CD4-positive, alpha-beta T cell treated with Interleukin-6 at 100 ng/mL for 8 hours (primary cell): ENCODE results near the gene CATSPERB.
A peak's percentile ranks its signal among the peaks of the same experiment; 100 is the strongest.
"Not testable (repeated sequence)": the region's sequence is repeated elsewhere in the genome, so short reads cannot be mapped to it uniquely, and the experiment has no call there.

ENCODE experiments used
- DNase-seq: peaks from one replicate; pipeline ENCODE4 v3.0.0-alpha.2; 2020; ENCODE audit warnings: mixed read lengths, low spot score

Gene CATSPERB

DNA sequence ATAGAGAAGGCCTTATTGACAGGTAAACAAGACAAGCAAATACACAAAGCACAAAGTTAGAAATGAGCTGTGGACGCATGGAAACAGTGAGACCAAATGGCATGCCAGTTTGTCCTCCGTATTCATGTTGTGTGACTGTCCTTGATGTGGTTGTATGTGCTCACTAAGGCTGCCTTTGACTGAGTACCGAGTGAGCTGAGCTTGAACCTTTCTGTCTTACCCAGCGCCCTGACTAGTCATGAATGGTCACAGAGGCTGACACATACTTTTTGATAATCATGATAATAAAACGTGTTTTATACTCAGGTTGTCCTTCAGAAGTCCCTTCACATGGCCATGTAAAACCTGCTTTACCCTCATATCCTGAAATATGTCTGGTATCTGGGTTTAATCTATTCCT, 553 bp upstream of the CATSPERB start:
- DNase-seq = no peak

DNA sequence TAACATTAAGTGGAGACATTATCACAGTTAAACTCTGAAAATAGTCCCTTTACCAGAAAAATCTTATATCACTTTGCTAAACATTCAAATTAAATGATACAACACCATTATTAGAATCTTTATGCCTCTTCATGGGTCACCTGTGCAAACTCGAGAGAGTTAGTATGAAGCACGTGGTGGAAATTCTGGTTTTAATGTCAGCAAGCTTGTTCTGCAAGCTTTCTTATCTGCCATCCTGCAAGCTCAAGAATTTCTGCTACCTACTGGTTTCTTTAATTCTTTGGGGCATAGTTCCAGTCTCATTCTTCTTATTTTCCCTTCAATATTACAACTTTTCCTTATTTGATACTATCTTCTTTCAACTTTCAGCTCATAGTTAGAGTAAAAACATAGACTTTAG, 868 bp downstream of the CATSPERB start:
- no peak for DNase-seq

- DNase-seq = no peak
Measured at GRCh38 chr14:91729756-91730155, 2.1 kb downstream of the CATSPERB start.

DNA sequence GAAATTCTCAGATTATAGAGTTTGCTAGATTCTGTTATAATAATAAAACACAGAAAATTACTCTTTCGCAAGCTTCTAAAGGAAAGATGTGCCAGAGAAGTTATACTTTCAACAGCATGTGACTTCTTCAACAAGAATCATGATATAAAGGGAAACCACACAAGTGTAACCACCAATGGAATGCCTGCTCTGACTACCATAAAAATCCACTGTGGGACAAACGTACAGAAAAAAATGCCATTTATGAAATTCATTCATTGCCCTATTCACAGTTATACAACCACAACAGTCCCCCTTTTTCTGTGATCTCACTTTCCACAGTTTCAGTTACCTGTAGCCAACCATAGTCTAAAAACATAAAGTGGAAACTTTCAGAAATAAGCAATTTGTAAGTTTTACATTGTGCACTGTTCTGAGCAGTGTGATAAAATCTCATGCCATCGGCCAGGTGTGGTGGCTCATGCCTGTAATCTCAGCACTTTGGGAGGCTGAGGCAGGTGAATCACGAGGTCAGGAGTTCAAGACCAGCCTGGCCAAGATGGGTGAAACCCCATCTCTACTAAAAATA, 3.2 kb downstream of the CATSPERB start:
- DNase-seq = no peak

- no peak for DNase-seq
Measured at GRCh38 chr14:91727121-91727520, 4.8 kb downstream of the CATSPERB start.

- no peak for DNase-seq
Measured at GRCh38 chr14:91723501-91723900, 8.4 kb downstream of the CATSPERB start.

DNA sequence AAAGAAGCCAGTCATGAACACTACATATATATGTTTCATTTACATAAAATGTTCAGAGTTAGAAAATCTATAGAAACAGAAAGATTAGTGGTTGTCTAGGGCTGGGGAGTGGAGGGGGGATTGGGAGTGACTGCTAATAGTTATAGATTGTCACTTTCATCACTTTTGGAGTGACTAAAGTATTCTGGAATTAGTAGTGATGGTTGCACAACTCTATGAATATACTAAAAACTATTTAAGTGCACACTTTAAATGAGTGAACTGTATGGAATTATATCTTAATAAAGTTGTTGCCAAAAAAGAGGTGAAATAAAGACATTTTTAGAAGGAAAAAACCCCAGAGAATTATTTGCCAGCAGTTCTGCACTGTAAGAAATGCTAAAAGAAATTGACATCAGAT, 9.5 kb downstream of the CATSPERB start:
- DNase-seq = no peak

- no peak for DNase-seq
Measured at GRCh38 chr14:91719839-91720238, 12.0 kb downstream of the CATSPERB start.

DNA sequence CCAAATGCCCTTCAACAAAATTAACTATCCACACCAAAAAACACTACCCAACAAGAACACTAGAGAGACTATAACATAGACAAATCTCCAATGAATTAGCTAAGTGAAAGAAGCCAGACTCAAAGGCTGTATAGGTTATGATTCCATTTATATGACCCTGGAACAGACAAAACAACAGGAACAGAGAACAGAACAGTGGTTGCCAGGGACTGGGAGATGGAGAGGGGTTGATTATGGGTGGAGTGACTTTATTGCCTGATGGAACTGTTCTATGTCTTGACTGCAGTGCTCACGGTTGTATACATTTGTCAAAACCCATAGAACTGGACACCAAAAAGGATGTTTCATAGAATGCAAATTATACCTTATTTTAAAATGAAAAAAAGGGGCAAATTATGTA, 14.9 kb downstream of the CATSPERB start:
- DNase-seq = no peak

DNA sequence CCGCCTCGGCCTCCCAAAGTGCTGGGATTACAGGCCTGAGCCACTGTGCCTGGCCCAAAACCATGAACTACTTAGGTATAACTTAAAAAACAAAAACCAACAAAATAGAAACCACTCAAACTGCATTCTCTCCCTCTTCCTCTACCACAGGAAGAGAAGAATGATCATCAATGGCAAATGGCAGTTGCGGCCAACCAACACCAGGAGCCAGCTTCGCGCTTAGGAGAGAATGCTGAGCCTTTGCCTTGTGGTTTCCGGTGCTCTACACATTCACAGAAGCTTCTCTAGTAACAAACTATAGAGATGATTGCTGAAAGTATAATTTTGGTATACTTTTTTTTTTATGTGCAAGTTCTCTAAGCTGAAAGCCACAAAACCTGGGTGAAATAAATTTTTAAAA, 17.1 kb downstream of the CATSPERB start:
- DNase-seq = peak; percentile 29

DNA sequence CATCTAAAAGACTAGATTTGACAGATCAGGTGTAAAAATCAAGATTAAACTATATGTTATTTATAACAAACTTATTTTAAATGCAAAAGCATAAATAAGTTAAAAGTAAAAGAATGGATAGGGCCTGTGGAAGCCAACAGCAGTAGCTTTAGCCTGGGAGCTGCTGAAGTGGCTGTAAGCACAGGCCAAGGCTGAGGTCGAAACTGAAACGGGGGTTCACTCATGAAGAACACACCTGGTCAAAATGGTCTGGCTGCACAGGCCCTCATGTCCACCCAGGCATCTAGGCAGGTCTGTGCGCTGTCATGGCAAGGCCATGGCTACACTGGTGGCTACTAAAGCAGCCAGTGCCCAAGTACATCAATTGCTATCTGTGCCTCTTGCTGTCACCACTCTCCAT, 23.1 kb downstream of the CATSPERB start:
- DNase-seq = no peak

- no peak for DNase-seq
Measured at GRCh38 chr14:91706996-91707395, 24.9 kb downstream of the CATSPERB start.

DNA sequence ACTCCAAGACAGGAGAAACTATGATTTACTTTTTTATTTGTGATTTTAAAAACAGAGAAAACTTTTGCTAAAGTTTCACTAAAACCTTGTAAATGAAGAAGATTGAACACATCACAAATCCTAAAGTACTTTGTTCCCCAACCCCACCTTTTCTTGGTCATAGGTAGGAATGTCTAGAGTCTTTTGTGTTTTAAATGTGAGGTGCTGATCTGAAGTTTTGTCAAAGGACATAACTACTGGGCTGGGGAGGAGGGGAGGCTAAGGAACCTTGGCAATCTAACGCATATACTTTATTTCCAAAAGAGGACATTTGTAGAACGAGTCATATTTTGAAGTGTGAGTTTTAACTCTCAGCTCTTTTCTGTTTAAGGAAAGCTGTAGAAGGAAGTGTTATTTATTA, 37.2 kb downstream of the CATSPERB start:
- no peak for DNase-seq

GRCh38 chr14:91693346-91693745, 38.5 kb downstream of the CATSPERB start:
- no peak for DNase-seq

- no peak for DNase-seq
Measured at GRCh38 chr14:91692075-91692474, 39.8 kb downstream of the CATSPERB start.

DNA sequence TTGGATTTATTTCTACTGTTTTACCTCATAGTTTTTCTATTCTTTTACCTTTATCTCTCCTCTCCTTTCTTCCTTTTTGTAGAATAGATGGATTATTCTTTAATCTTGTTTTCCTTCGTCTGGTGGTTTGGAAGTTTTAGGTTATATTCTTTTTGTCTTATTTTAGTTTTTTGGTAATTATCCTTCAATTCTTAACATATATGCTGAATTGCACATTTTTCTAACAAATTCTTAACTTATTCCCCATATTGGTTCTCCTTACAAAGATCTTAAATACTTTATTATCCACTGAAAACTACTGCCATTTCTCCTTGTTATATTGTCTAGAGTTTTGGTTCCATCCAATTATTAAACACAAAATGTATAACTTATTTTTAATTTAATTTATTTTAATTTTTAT, 42.3 kb downstream of the CATSPERB start:
- no peak for DNase-seq

DNA sequence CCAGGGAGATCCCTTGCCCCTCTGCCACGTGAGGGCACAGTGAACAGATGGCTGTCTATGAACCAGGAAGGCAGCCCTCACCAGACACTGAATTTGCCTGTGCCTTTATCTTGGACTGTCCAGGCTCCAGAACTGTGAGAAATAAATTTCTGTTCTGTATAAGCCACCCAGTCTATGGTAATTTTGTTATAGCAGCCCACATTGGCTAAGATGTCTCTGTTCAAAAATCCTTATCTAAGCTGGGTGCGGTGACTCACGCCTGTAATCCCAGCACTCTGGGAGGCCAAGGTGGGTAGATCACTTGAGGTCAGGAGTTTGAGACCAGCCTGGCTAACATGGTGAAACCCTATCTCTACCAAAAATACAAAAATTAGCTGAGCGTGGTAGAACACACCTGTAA, 44.5 kb downstream of the CATSPERB start:
- not testable (repeated sequence) for DNase-seq

- DNase-seq = no peak
Measured at GRCh38 chr14:91685600-91685999, 46.3 kb downstream of the CATSPERB start.

DNA sequence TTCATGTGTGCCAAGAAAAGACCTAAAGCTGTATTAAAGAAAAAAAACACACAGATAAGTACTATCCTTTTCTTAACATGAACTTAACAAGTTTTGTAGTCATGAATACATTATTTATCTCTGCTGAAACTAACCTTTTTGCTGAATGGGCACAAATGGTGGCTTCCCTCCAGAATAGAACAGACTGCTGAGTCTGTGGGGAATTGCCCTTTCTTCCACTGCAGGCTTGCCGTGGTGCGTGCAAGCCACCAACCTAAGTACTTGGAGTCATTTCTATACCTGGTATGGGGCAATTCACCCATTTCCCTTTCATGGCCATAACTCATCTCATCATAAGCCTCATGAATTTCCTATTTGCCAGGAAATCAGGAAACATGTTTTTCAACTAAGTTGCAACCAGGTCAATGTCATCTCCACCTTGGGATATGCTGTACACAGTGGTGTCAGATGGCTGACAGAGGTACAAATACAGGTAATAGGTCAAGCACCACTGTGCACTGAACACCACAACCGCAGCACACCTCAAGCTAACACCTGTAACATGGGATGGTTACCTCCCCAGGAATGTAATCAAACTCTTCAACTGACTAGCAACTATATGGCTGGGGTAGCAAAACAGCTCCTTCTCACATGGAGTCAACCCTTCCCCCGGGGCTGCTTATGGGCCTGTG, 49.9 kb downstream of the CATSPERB start:
- DNase-seq = no peak

GRCh38 chr14:91681118-91681517, 50.8 kb downstream of the CATSPERB start:
- DNase-seq = no peak

- DNase-seq = no peak
Measured at GRCh38 chr14:91679273-91679672, 52.6 kb downstream of the CATSPERB start.

GRCh38 chr14:91677687-91678086, 54.2 kb downstream of the CATSPERB start:
- DNase-seq = not testable (repeated sequence)

DNA sequence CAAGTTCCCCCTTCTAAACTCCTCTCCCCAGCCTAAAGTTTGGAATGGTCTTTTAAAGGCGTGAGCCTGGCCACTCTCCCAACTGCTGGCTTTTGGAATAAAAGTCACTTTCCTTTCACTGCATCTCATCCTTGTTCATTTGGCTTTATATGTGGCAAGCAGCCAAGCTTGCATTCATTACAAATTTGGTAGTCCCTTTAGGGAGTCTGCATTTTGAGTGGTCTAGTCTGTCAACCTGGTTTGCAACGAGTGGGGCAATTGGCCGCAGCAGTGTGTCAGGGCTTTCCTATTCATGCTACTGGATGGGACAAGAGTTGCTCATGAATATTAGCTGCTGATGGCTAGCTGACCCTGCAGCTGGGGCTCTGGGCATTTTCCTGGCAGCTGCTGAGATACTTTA, 57.0 kb downstream of the CATSPERB start:
- no peak for DNase-seq

- DNase-seq = no peak
Measured at GRCh38 chr14:91669867-91670266, 62.0 kb downstream of the CATSPERB start.
